GM23248 (cell line): ENCODE results near the gene TGFB1.

ENCODE experiments used
- EZH2 ChIP-seq: fragments of 200-600 bp; sonication (generic); IDR thresholded peaks from 2 replicates; pipeline ENCODE4 v1.6.1; 2018; ENCODE audit warnings: antibody characterized with exemption, mild to moderate bottlenecking; ENCODE audit not compliant: insufficient read depth, poor library complexity, severe bottlenecking
- EZH2phosphoT487 ChIP-seq: fragments of 200-600 bp; sonication (generic); IDR thresholded peaks from 2 replicates; pipeline ENCODE4 v1.6.1; 2018; ENCODE audit warnings: antibody characterized with exemption, moderate library complexity, mild to moderate bottlenecking, low read depth; ENCODE audit not compliant: insufficient read depth

- no peak for TF ChIP-seq EZH2
- TF ChIP-seq EZH2phosphoT487 = no peak
Observed at GRCh38 chr19:41311613-41312012, 42.1 kb downstream of the TGFB1 start.
